Retina (tissue), 1 donor: ENCODE results near the gene KMT2C.
A peak's percentile ranks its signal among the peaks of the same experiment; 100 is the strongest.
"Not testable (repeated sequence)": the region's sequence is repeated elsewhere in the genome, so short reads cannot be mapped to it uniquely, and the experiment has no call there.

Source experiments
- DNase-seq: peaks from one replicate; pipeline ENCODE4 v3.0.0-alpha.2; 2016

The KMT2C gene

GRCh38 chr7:152353281-152353680, 82.5 kb downstream of the KMT2C start:
- DNase-seq: not testable (repeated sequence)

DNA sequence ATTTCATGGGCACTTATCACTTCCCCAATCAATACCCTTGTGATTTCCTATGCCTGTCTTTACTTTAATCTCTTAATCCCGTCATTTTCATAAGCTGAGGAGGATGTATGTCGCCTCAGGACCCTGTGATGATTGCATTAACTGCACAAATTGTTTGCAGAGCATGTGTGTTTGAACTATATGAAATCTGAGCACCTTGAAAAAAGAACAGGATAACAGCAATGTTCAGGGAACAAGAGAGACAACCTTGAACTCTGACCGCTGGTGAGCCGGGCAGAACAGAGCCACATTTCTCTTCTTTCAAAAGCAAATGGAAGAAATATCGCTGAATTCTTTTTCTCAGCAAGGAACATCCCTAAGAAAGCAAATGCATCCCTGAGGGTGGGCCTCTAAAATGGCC, 84.1 kb downstream of the KMT2C start:
- DNase-seq: not testable (repeated sequence)

DNA sequence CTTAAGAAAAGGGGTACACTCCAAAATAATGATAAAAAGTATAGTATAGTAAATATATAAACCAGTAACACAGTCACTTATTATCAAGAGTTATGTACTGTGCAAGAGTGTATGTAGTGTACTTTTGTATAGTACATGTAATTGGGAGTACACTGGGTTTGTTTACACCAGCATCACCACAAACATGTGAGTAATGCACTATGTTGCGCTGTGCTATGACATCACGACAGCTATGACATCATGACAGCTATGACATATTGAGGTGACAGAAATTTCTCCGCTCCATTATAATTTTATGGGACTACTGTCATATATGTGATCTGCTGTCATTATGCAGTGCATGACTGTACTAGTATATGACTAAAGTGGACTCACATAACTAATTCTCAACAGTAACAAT, 84.6 kb downstream of the KMT2C start:
- DNase-seq: no peak

DNA sequence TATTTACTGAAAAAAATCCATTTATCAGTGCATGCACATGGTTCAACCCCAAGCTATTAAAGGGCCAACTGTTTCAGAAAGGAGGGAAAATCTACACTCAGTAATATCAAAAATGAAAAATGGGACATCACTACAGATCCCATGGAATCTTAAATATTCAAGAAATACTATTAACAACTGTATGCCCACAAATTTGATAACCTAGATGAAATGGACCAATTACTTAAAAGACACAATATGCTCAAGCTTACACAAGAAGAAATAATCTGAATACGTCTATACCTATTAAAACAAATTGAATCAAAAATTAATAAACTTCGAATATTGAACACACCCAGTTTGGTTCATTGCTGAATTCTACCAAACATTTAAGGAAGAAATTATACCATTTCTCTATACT, 87.9 kb downstream of the KMT2C start:
- no peak for DNase-seq

- no peak for DNase-seq
Observed at GRCh38 chr7:152344253-152344652, 91.5 kb downstream of the KMT2C start.

GRCh38 chr7:152342796-152343195, 93.0 kb downstream of the KMT2C start:
- no peak for DNase-seq

GRCh38 chr7:152341914-152342236, 93.9 kb downstream of the KMT2C start:
- no peak for DNase-seq

DNA sequence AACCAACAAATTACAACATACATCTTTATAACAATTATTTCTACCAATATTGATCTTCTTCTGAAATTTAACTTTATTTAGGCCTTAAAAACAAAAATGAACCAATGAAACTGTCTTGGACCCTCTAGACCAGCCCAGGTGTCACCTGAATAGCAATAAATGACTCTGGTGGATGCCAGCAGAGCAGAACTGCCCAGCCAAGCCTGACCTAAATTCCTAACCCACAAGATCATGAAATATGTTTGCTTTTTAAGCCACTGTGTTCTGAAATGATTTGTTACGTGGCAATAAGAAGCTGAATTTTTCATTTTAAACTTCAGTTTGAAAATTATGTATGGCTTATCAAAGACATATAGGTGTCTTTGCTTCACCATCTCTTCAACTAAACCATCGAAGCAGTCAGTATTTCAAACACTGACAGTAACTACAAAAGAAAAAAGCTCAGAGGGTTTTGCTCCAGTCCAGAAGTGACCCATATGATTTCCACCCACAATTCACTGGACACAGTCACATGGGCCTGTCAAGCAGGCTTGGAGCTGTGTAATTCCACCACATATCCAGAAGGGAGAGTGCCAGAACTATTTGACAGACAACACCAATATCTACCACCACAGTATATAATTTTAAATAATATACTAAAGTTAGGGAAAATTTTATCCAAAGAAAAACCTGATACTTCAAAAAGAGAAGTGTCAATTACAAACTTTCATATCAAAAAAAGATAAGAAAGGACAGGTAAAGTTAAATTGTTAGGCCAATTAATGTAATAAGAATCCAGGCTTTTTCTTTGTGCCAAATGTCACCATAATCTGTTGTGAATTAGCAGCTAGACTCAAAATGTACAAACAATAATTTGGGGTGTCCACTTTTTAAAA, 94.5 kb downstream of the KMT2C start:
- peak; percentile 32 for DNase-seq

GRCh38 chr7:152340161-152340560, 95.6 kb downstream of the KMT2C start:
- DNase-seq: no peak

GRCh38 chr7:152338561-152338960, 97.2 kb downstream of the KMT2C start:
- no peak for DNase-seq

GRCh38 chr7:152336754-152337368, 98.9 kb downstream of the KMT2C start:
- peak; percentile 44 for DNase-seq

GRCh38 chr7:152335900-152336571, 99.8 kb downstream of the KMT2C start:
- DNase-seq: no peak

DNA sequence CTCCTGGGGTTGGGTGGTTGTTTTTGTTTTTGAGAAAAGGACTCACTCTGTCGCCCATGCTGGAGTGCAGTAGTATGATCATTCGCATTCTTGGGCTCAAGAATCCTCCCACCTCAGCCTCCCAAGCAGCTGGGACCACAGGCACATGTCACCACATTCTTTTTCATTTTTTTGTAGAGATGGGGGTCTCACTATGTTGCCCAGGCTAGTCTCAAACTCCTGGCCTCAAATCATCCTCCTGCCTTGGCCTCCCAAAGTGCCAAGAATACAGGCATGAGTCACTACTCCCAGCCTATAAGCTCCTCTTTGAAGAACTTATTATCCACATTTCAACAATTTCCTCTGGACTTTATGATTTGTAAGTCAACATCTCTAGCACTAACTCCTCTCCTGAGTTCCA, 102.7 kb downstream of the KMT2C start:
- DNase-seq: no peak

DNA sequence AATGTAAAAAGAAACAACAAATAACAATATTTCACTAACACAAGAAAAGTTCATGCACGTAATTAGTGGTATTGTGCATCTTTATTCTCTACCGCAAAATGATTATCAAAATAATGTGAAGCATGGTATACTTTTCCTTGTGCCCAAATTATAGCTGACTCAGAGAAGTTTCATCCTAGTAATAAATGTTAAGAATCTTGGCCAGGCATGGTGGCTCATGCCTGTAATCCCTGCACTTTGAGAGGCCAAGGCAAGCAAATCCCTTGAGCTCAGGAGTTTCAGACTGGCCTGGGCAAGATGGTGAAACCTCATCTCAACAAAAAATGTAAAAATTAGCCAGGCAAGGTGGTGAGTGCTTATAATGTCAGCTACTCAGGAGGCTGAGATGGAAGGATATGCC, 105.0 kb downstream of the KMT2C start:
- no peak for DNase-seq

GRCh38 chr7:152329469-152329868, 106.3 kb downstream of the KMT2C start:
- no peak for DNase-seq

DNA sequence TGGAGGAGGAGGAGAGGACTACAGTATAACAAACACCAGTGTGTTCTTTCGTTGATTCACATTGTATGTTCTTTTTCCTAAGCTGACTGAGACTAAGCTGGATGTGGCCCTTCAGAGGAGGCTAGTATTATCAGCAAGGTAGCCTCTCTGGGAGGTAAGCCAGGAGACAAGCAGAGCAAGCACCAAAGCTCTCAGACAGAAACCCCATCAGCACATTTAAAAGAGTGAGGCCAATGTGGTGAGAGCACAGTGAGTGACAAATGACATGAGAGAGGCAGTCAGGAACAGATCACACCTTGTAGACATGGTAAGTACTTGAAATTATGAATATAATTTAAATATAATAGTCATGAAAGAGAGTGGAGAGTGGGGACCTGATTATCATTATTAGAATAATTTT, 107.6 kb downstream of the KMT2C start:
- no peak for DNase-seq

DNA sequence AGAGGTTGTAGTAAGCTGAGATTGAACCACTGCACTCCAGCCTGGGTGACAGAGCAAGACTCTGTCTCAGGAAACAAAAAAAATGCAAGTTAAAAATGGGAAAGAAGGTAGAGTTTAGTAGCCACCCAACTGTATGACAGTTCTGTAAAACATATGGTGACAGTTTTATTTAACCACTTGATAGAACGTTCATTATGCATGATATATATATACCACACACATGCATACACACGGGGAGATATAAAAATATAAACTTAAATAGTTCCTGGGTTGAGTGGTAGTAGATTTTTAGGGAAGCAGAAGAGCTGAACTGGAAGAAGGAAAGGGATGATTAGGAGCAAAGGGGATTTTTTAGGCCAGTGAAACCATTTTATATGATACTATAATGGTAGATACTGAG, 120.0 kb downstream of the KMT2C start:
- no peak for DNase-seq

- no peak for DNase-seq
Observed at GRCh38 chr7:152313831-152314604, 121.8 kb downstream of the KMT2C start.

DNA sequence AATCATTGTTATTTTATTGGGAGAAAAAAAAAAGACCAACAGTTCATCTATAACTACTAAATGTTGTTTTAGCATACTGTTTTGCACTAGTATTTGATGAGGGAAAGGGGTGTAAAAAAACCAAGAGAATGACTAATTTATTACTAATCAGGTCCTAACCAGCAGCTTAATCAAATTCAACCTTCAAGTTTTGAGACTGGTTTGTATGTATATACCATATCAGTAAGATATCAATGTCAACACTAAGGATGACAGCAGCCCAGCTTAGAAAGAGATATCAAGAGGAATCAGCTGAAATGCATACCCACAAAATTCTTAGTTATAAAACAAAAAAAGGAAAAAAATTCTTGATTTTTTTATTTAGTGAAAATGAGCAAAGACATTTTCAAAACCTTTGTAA, 122.6 kb downstream of the KMT2C start:
- no peak for DNase-seq

- DNase-seq: no peak
Observed at GRCh38 chr7:152312316-152312715, 123.5 kb downstream of the KMT2C start.

- DNase-seq: no peak
Observed at GRCh38 chr7:152307902-152308301, 127.9 kb downstream of the KMT2C start.

DNA sequence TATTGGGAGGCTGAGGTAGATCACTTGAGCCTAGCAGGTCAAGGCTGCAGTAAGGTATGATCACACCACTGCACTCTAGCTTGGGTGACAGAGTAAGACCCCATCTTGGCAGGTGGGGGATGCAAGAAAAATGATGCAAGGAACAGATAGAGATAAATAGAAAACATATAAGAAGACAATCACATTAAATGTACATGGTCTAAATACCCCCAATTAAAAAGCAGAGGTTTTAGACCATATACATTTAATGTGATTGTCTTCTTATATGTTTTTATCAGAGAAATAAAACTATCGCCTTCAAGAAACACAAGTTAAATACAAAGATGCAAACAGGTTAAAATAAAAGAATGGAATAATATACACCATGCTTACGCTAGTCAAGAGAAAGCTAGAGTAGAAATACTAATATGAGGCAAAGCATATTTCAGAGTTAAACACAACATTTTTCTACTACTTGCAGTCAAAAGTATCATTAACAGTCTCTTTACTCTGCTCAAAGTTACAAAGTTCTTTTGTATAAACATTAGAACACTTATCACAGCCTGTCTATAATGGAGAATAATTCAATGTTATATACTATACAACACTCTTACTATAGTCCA, 136.2 kb downstream of the KMT2C start:
- not testable (repeated sequence) for DNase-seq

GRCh38 chr7:152292897-152293296, 142.9 kb downstream of the KMT2C start:
- DNase-seq: no peak
